ENCODE measurements around the gene GNAI3. TPM values are rescaled to one million over a fixed set of nuclear protein-coding genes. Genes with fewer than 3 reads are reported as not detected.
"Not testable (repeated sequence)": the region's sequence is repeated elsewhere in the genome, so short reads cannot be mapped to it uniquely, and the experiment has no call there.

GNAI3 gene
- total and polyA plus RNA-seq, 12 donors = 1.6 to 3.6 (median 2.7) TPM

DNA sequence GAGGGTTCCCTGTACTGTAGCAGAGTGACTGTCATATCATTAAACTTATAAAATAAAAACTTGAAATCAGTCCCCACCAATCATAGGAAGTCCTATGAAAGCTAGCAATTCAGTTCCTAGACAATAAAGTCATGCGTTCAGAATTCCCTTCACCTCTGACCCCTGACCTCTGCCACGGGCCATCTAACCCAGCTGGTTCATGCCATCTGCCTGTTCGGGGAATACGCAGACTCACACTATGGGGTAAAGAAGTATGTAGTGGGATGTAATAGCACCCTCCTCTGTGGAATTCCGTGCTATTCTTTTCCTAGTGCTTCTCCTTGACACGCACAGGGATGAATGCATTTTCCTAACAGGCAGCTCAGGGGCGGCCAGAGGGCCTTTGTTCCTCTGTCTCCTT lies 109.6 kb downstream of the GNAI3 start:
- ATAC-seq (no peak), DNase-seq (no peak)
- TF ChIP-seq, protein P1, sequence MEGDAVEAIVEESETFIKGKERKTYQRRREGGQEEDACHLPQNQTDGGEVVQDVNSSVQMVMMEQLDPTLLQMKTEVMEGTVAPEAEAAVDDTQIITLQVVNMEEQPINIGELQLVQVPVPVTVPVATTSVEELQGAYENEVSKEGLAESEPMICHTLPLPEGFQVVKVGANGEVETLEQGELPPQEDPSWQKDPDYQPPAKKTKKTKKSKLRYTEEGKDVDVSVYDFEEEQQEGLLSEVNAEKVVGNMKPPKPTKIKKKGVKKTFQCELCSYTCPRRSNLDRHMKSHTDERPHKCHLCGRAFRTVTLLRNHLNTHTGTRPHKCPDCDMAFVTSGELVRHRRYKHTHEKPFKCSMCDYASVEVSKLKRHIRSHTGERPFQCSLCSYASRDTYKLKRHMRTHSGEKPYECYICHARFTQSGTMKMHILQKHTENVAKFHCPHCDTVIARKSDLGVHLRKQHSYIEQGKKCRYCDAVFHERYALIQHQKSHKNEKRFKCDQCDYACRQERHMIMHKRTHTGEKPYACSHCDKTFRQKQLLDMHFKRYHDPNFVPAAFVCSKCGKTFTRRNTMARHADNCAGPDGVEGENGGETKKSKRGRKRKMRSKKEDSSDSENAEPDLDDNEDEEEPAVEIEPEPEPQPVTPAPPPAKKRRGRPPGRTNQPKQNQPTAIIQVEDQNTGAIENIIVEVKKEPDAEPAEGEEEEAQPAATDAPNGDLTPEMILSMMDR (IDR thresholded peaks at IDR 0.05) = no peak
- H3K4me3 ChIP-seq = no peak overlapping the region
- peaks cover 0 to 44% (median 9%) of the 10 kb centered on the region in 9 donors for H3K36me3 ChIP-seq
- 74 to 80% methylated on average over 7 of the region's 7 CpGs for WGBS, 2 donors
- intact Hi-C loops (cut with DNase I) = loop anchor here in 2 of 10 donors (5.0 to 10.0 kb wide), 2 partner anchors 327 to 329 kb away; partner anchors contain the start of gene AHCYL1 (in 1 of the 2)
- H3K4me1 ChIP-seq = peaks cover 0 to 34% (median 11%) of the 10 kb centered on the region in 9 donors
- no peak overlapping the region for H3K27ac ChIP-seq
- no peaks in the 10 kb centered on the region for H3K27me3 ChIP-seq
- H3K9me3 ChIP-seq = no peaks in the 10 kb centered on the region

DNA sequence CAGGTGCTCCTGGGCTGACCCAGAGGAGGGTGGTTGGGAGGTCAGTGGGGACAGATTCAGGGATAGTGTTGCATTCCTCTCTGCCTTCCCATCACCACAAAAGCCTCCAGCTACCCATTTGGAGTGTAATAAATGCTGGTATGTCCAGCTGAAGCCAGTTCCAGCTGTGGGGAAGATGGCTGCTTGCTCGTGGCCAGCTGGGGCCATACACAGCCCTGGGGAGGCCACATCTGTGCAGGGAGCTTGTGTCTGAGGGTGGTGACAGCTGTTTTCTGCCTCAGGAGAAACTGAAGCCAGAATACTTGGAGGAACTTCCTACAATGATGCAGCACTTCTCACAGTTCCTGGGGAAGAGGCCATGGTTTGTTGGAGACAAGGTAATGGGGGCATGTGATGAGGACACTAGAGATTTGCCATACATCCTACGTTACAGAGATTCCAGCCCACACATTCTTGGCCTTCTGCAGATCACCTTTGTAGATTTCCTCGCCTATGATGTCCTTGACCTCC lies 110.2 kb downstream of the GNAI3 start:
- ATAC-seq (no peak), DNase-seq (no peak)
- TF ChIP-seq, protein P1 (IDR thresholded peaks at IDR 0.05) = no peak
- intact Hi-C loops (cut with DNase I) = loop anchor here in 2 of 10 donors (5.0 to 10.0 kb wide), 2 partner anchors 326 to 329 kb away; partner anchors contain the start of gene AHCYL1 (in 1 of the 2)
- peaks cover 0 to 44% (median 9%) of the 10 kb centered on the region in 9 donors for H3K36me3 ChIP-seq
- H3K27ac ChIP-seq = no peak overlapping the region
- H3K4me3 ChIP-seq = no peak overlapping the region
- 42 to 47% methylated on average over 3 of the region's 3 CpGs for WGBS, 2 donors
- no peaks in the 10 kb centered on the region for H3K9me3 ChIP-seq
- H3K27me3 ChIP-seq = no peaks in the 10 kb centered on the region
- H3K4me1 ChIP-seq = peaks cover 0 to 34% (median 11%) of the 10 kb centered on the region in 9 donors

DNA sequence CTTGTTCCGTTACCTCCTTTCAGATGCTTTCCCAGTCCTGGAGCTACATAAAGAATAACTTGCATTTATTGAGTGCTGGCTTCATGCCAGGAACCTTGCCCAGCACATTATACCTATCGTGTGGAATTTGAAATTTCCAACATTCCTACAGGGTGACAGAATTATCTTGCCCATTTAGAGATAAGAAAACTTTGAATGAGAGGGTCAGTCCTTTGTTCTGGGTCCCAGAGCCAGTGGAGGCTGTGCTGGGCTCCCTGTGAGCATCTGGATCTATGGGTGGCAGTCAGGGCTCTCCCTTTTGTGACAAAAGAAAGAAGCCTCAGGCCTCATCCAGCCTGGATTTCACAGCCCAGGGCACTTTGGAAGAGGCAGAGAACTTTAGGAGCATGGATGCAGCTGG lies 110.7 kb downstream of the GNAI3 start:
- whole genome bisulfite sequencing, 2 donors = 53 to 60% methylated on average over 2 of the region's 2 CpGs
- Histone ChIP-seq H3K4me1 (peaks cover 0 to 39% (median 11%) of the 10 kb centered on the region in 9 donors), H3K27ac (no peak overlapping the region), H3K27me3 (no peaks in the 10 kb centered on the region), H3K36me3 (peaks cover 0 to 44% (median 9%) of the 10 kb centered on the region in 9 donors), H3K4me3 (no peak overlapping the region), H3K9me3 (no peaks in the 10 kb centered on the region)
- no peak for ATAC-seq
- DNase-seq = no peak
- TF ChIP-seq, protein P1 (IDR thresholded peaks at IDR 0.05) = no peak
- intact Hi-C loops (cut with DNase I) = loop anchor here in 2 of 10 donors (5.0 to 10.0 kb wide), 2 partner anchors 326 to 328 kb away; partner anchors contain the start of gene AHCYL1 (in 1 of the 2)

DNA sequence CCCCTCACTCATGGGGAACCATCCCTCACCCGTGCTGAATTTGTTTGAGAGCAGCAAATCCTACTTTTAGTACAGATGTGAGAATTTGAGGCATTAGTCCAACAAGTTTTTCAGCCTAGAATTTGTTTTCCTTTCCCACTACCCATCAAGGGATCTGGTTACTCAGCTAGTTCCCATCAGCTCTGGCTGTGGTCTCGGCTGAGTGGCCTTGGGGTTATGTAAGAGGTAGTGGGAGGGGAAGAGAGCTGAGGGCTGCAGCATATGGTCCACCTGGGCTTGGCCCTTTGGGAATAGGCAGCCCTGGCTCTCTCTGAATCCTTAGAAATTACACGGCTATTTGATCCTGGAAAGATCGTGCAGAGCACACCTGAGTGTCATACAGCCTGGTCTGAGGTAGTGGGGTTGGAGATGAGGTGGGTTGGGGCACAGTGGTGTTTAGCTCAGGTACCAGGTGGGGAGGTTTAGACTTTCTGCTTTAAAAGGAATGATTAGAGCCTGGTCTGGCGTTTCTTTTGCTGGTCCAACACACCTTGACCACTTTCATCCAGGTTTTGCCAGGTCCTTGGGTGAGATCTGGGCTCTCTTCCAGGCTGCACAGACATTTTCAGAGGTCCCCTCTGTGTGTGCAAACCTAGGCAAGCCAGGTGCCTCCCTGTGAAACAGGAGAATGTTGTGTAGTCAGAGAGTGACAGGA lies 111.7 kb downstream of the GNAI3 start:
- DNase-seq = no peak
- Histone ChIP-seq H3K9me3 (no peaks in the 10 kb centered on the region), H3K27ac (no peak overlapping the region), H3K4me1 (peaks cover 0 to 31% (median 6%) of the 10 kb centered on the region in 9 donors), H3K27me3 (no peaks in the 10 kb centered on the region), H3K4me3 (no peak overlapping the region), H3K36me3 (peaks cover 0 to 48% (median 9%) of the 10 kb centered on the region in 9 donors)
- TF ChIP-seq, protein P1 (IDR thresholded peaks at IDR 0.05) = no peak
- 79 to 81% methylated on average over 5 of the region's 5 CpGs for whole genome bisulfite sequencing, 2 donors
- ATAC-seq = no peak
- intact Hi-C loops (cut with DNase I) = loop anchor here in 2 of 10 donors (5.0 to 10.0 kb wide), 2 partner anchors 325 to 327 kb away; partner anchors contain the start of gene AHCYL1 (in 1 of the 2)

DNA sequence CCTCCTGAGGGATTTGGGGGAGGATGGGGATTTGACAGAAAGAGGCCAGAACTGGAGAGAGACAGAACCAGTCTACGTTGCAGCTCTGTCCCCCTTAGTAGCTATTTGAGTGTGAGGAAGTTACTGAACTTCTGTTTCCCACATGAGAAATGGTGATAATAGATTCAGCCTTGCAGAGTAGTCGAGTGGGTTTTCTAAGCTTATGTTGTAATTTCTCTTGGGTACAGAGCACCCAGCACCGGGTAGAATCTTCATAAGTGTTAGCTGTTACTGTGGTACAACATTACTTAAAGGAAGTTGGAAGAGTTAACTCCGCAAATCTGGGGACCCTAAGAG lies 112.2 kb downstream of the GNAI3 start:
- H3K9me3 ChIP-seq; DNase-seq; H3K4me3 ChIP-seq; intact Hi-C loops (cut with DNase I); ATAC-seq; H3K27ac ChIP-seq; H3K27me3 ChIP-seq: not testable (repeated sequence)
- WGBS, 2 donors = 70 to 77% methylated on average over 3 of the region's 4 CpGs
- peaks cover 0 to 53% (median 9%) of the 10 kb centered on the region in 9 donors for H3K36me3 ChIP-seq
- H3K4me1 ChIP-seq = peaks cover 0 to 26% (median under 1%) of the 10 kb centered on the region in 9 donors
